ENCODE results near the gene IL16. TPM values are rescaled to one million over a fixed set of nuclear protein-coding genes. Genes with fewer than 3 reads are reported as not detected.

The IL16 gene
- total RNA-seq, 1 experiment from 2014 or later = 0.81 TPM

GRCh38 chr15:81339851-81340250 lies 143.2 kb downstream of the IL16 start (continued):
- no peak for TF ChIP-seq CEBPB (IDR thresholded peaks at IDR 0.05; ENCODE audit: low read depth)

GRCh38 chr15:81341351-81341750 lies 144.7 kb downstream of the IL16 start:
- no peaks in the 10 kb centered on the region for H3K27me3 ChIP-seq (ENCODE audit: insufficient read depth, low read length)
- H4K20me1 ChIP-seq (ENCODE audit: insufficient read depth) = no peaks in the 10 kb centered on the region
- no peak for ATAC-seq
- ChIA-PET POLR2A (no interaction called here), CTCF (no interaction called here), RAD21 (ENCODE audit: low non-redundant PET in 1 of 2, low total read pairs in 2 of 2, uncharacterized antibody in 2 of 2, unreplicated experiment in 2 of 2) (no interaction called here)
- DNase-seq (ENCODE audit: low read depth, low spot score) = no peak
- no peak overlapping the region for H3K27ac ChIP-seq (ENCODE audit: low read depth, low read length)
- no peaks in the 10 kb centered on the region for H3K36me3 ChIP-seq (ENCODE audit: control insufficient read depth in 1 of 2, insufficient read depth in 2 of 2, low read length in 2 of 2)
- no peak overlapping the region for H3K9ac ChIP-seq (ENCODE audit: low read length)
- H3K79me2 ChIP-seq (ENCODE audit: insufficient read depth, low read length) = no peaks in the 10 kb centered on the region
- H3K9me2 ChIP-seq (ENCODE audit: insufficient read depth) = no peaks in the 10 kb centered on the region
- BruUV-seq (replicated peaks) = no TSS peak
- intact Hi-C loops (cut with micrococcal nuclease) = no loop called here
- no peak overlapping the region for H2AFZ ChIP-seq (ENCODE audit: low read depth, low read length, poor library complexity, severe bottlenecking)
- no peaks in the 10 kb centered on the region for H3K9me3 ChIP-seq (ENCODE audit: control insufficient read depth in 1 of 2, insufficient read depth in 1 of 2, low read depth in 1 of 2, low read length in 2 of 2)
- TF ChIP-seq SIN3A (IDR thresholded peaks at IDR 0.05; ENCODE audit: low read depth) = no peak
- TF ChIP-seq JUND (IDR thresholded peaks at IDR 0.05) = no peak
- TF ChIP-seq EZH2 (IDR thresholded peaks at IDR 0.05) = no peak
- TF ChIP-seq CTCF (IDR thresholded peaks at IDR 0.05 in 2 of 3, conservative IDR thresholded peaks at IDR 0.05 in 1 of 3; ENCODE audit: borderline replicate concordance in 1 of 3, insufficient read depth in 1 of 3, low read depth in 2 of 3, low read length in 2 of 3) = no peak
- TF ChIP-seq EGR1 (IDR thresholded peaks at IDR 0.05; ENCODE audit: low read depth) = no peak
- TF ChIP-seq TCF7L2 (IDR thresholded peaks at IDR 0.05; ENCODE audit: borderline replicate concordance, extremely low read depth, insufficient read depth, insufficient read length) = no peak
- no peak for TF ChIP-seq CBX3 (IDR thresholded peaks at IDR 0.05; ENCODE audit: low read depth)
- TF ChIP-seq EZH2phosphoT487 (IDR thresholded peaks at IDR 0.05; ENCODE audit: borderline replicate concordance) = no peak
- TF ChIP-seq ATF3 (IDR thresholded peaks at IDR 0.05) = no peak
- TF ChIP-seq, protein P1, sequence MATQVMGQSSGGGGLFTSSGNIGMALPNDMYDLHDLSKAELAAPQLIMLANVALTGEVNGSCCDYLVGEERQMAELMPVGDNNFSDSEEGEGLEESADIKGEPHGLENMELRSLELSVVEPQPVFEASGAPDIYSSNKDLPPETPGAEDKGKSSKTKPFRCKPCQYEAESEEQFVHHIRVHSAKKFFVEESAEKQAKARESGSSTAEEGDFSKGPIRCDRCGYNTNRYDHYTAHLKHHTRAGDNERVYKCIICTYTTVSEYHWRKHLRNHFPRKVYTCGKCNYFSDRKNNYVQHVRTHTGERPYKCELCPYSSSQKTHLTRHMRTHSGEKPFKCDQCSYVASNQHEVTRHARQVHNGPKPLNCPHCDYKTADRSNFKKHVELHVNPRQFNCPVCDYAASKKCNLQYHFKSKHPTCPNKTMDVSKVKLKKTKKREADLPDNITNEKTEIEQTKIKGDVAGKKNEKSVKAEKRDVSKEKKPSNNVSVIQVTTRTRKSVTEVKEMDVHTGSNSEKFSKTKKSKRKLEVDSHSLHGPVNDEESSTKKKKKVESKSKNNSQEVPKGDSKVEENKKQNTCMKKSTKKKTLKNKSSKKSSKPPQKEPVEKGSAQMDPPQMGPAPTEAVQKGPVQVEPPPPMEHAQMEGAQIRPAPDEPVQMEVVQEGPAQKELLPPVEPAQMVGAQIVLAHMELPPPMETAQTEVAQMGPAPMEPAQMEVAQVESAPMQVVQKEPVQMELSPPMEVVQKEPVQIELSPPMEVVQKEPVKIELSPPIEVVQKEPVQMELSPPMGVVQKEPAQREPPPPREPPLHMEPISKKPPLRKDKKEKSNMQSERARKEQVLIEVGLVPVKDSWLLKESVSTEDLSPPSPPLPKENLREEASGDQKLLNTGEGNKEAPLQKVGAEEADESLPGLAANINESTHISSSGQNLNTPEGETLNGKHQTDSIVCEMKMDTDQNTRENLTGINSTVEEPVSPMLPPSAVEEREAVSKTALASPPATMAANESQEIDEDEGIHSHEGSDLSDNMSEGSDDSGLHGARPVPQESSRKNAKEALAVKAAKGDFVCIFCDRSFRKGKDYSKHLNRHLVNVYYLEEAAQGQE (IDR thresholded peaks at IDR 0.05; ENCODE audit: low read depth) = no peak
- TF ChIP-seq RAD21 (IDR thresholded peaks at IDR 0.05; ENCODE audit: low read depth) = no peak
- H3K4me1 ChIP-seq (ENCODE audit: control insufficient read depth in 1 of 2, insufficient read depth in 2 of 2, low read length in 2 of 2) = peaks cover 15 to 16% of the 10 kb centered on the region in 2 experiments
- no peak overlapping the region for H3K4me2 ChIP-seq (ENCODE audit: low read length)
- H3K4me3 ChIP-seq (replicated peaks in 1 of 2; ENCODE audit: low read depth in 1 of 2, low read length in 2 of 2) = no peak overlapping the region

Data from HCT116 (cell line).